IMR-90 (cell line): ENCODE data around the gene PLXNC1.

ENCODE experiments used
- MXI1 ChIP-seq: IDR thresholded peaks from 2 replicates; pipeline ENCODE4 v1.6.1; 2012; ENCODE audit warnings: low read depth, mild to moderate bottlenecking, low read length, moderate library complexity, borderline replicate concordance
- POLR2A ChIP-seq: IDR thresholded peaks from 2 replicates; pipeline ENCODE4 v1.6.1; 2012; ENCODE audit warnings: mild to moderate bottlenecking, low read depth, low read length
- TF ChIP-seq, protein P1 (sequence below): conservative IDR thresholded peaks from 2 replicates; pipeline ENCODE4 v1.5.1; 2012; ENCODE audit warnings: mild to moderate bottlenecking, low read depth, low read length, improper control_type of control experiment

DNA sequence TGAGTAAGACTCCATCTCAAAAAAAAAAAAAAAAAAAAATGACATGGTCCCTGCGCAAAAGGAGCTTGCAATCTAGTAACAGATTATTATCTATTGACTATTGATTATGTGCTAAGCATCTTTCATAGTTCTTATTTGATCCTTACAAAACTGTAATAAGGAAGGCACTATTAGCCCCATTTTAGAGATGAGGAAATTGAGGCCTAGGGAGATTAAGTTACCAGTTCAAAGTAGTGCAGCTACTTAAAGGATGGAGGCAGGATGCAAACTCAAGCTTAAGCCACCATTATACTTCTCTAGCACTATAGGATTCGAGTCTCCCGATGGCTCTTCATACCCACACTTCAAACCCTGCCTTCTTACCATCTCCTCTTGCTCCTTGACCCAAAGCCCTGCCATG is 31.3 kb downstream of the PLXNC1 start:
- TF ChIP-seq, protein P1, sequence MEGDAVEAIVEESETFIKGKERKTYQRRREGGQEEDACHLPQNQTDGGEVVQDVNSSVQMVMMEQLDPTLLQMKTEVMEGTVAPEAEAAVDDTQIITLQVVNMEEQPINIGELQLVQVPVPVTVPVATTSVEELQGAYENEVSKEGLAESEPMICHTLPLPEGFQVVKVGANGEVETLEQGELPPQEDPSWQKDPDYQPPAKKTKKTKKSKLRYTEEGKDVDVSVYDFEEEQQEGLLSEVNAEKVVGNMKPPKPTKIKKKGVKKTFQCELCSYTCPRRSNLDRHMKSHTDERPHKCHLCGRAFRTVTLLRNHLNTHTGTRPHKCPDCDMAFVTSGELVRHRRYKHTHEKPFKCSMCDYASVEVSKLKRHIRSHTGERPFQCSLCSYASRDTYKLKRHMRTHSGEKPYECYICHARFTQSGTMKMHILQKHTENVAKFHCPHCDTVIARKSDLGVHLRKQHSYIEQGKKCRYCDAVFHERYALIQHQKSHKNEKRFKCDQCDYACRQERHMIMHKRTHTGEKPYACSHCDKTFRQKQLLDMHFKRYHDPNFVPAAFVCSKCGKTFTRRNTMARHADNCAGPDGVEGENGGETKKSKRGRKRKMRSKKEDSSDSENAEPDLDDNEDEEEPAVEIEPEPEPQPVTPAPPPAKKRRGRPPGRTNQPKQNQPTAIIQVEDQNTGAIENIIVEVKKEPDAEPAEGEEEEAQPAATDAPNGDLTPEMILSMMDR, result no peak
- TF ChIP-seq MXI1, result no peak
- TF ChIP-seq POLR2A, result no peak
